ENCODE measurements around the gene MPST.
A peak's percentile ranks its signal among the peaks of the same experiment; 100 is the strongest.

The MPST gene

GRCh38 chr22:37023743-37024338 lies 4.3 kb downstream of the MPST start:
- no peak for DNase-seq

DNA sequence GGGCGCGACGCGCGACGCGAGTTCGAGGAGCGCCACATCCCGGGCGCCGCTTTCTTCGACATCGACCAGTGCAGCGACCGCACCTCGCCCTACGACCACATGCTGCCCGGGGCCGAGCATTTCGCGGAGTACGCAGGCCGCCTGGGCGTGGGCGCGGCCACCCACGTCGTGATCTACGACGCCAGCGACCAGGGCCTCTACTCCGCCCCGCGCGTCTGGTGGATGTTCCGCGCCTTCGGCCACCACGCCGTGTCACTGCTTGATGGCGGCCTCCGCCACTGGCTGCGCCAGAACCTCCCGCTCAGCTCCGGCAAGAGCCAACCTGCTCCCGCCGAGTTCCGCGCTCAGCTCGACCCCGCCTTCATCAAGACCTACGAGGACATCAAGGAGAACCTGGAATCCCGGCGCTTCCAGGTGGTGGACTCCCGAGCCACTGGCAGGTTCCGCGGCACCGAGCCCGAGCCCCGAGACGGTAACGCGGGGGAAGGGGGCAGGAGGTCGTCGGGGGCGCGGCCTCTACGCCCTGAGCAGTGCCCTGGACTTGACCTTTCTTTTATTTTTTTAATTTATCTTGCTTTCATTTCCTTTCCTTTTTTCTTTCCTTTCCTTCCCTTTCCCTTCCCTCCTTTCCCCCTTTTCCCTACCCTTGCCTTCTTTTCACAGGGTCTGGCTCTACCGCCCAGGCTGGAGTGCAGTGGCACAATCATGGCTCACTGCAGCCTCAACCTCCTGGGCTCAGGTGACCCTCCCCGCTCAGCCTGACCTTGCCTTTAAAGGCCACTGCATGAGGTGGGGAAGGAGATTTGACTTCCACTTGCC lies 5.0 kb downstream of the MPST start:
- DNase-seq, result no peak

GRCh38 chr22:37025500-37026070 lies 6.0 kb downstream of the MPST start:
- no peak for DNase-seq

- DNase-seq, result no peak
These were observed 6.8 kb downstream of the MPST start for GRCh38 chr22:37026325-37026724.

GRCh38 chr22:37027556-37027955 lies 8.0 kb downstream of the MPST start:
- no peak for DNase-seq

DNA sequence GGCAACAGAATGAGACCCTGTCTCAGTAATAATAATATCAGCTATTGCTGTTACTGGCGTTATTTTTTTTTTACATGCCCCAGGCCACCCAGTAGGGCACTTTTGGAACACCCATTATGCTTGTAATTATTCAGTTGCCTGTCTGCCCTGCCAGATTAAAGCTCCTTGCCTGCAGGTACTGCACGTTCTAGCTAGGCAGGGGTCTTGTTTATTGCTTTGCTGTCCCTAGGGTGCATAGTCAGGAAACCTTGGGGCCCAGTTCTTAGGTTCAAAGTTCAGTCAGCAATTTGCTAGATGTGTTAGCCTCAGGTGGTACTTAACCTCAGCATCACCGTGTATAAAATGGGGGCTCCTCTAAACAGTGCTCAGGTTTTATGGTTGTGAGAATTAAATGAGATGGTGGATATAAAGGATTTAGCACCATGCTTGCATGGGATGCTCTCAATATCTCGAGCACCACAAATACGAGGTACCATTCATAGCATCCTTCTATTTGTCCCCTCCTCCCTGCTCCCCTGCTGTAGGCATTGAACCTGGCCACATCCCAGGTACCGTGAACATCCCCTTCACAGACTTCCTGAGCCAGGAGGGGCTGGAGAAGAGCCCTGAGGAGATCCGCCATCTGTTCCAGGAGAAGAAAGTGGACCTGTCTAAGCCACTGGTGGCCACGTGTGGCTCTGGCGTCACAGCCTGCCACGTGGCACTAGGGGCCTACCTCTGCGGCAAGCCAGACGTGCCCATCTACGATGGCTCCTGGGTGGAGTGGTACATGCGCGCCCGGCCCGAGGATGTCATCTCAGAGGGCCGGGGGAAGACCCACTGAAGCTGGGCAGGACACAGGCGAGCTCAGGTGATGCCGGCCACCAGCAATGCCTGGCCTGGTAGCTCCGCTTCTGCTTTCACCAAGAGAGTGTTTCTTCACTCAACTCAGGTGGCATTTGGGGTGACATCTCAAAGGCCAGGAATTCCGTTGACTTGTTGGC lies 9.4 kb downstream of the MPST start:
- no peak for DNase-seq

DNA sequence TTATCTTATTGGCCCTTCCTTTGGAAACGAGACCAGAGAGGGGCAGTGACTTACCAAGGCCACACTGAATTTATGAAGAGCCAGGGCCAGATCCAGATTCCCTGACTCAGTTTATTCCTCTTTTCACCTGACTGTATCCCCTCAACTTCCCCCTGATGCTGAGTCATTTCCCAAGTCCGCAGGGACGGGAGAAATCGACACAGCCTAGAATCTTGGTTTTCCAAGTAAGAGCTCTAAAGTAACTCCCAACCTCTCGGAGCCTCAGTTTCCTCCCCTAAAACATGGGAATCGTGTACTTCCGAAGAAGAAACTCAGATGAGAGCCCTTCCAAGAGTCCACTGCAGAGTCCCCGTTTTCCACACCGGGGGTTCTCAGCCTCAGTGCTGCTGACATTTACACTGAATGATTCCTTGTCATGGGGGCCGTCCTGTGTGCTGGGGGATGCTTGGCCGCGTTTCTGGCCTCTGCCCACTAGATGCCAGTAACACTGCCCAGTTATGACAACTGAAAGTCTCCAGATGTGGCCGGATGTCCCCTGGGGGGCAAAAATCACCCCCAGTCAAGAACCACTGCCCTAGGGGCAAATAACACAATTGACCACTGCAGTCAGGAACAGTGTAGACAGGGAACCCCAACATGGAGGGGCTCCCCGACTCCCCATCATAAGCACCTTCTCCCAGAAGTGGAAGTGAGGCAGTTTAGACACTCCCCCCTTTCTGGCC lies 11.2 kb downstream of the MPST start:
- no peak for DNase-seq

DNA sequence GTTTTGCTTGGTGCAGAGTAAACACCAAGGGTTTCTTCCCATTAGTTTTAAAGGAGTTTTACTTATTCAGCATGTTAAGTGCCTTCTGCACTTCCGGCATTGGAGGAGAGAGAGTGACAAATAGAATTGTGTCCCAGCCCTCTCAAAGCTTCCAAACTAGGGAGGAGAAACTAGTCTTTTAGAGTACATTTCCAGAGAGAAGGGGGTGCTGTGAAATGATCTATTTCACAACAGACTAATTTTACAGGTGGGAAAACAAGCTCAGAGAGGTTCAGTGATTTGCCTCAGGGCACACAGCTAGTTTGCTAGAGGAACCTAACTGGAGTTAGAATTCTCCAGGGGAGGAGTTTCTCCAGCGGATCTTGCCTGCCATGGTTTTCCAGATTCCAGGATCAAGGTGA lies 12.6 kb downstream of the MPST start:
- no peak for DNase-seq

DNA sequence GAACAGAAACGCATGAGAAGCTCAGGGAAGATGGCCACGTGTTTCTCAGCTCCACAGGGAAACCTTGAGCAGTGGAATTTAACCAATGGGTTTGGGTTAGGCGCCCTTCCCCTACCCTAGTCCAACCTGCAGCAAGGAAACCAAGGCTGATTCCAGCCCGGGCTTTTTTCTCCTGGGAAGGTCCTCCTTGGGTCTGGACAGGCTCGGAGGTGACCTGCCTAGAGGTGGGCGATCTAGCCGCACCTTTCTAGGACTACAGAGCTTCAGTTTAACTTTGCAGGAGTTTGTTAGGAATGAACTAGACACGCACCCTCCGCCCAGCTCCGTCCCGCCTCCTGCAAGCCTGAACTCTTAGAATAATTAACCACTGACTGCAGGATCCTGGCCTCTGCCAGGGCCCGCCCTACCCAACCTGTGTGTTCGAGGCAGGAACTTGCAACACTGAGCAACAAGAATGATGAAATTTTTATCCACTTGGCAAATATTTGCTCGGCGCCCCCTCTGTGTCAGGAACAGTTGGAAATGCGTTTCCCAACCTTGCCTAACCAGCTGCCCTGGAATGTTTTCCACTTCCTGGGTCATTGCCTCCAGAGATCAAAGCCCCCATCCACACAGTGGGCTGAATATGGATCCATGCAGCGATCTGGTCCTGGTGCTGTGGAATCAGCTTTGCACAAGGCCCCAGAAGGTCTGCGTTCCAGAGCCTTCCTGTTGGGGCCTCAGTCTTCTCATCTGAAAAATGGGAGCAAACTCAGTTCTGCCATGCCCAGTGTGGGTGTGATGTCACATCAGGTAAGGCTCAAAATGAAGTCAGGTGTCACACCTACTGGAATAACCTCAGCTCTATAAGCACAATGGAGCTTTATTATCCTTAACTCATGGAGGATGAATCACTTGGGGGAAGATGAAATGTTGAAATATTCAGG lies 13.3 kb downstream of the MPST start:
- DNase-seq, result no peak

DNA sequence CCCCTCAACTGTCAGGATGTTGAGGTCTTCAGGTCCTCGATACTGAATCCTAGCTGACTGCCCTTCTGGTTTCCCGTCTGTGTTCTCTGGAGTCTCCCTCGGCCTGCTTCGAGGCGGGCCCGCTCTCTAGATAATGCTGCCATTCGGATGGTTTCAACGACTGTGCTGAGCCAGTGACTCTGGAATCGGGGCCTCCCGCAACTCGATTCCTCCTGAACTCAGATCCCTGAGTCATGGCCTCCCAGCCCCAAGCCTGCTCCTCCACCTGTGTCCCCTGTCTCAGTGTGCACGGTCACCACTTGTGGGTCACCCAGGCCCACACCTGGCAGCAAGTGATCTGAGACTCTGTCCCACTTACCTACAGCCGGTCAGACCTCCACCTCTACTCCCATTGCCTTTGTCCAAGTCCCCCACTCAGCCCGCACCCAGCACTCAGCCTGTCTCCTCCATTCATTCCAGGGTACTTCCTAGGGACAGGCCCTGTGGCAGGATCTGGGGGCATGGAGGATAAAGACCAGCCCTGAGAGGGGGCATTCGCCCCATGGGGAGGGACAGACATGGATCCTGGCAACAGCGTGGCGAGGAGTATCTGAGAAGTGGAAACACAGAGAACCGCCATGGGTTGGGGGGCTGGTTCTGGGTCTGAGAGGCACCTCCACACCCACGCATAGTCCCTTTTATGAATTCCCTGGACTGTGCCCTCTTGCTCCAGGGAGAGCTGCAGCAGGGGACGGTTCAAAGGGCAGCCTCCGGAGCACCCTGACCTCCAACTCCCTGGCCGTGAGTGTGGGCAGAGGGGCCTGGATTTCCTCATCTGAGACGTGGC lies 14.3 kb downstream of the MPST start:
- DNase-seq, result no peak

GRCh38 chr22:37036655-37037377 lies 17.3 kb downstream of the MPST start:
- no peak for DNase-seq

DNA sequence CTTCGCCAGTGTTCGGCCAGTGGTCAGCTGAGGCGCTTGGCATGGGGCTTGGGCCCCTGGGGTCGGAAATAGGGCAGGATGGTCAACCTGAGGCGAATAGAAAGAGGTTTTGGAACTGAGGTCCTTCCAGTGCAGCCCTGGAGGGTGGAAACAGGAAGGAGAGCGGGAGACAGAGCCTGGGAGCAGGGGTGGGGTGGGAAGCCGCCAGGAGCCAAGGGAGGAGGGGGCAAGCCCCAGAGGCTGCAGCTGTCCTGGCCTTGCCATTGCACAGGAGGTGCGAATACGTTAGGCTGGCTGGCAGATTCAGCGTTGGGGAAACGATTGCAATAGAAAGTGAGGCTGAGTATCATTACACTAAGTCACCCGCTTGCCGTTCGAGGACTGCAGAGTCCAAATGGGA lies 18.1 kb downstream of the MPST start:
- DNase-seq, result no peak

DNA sequence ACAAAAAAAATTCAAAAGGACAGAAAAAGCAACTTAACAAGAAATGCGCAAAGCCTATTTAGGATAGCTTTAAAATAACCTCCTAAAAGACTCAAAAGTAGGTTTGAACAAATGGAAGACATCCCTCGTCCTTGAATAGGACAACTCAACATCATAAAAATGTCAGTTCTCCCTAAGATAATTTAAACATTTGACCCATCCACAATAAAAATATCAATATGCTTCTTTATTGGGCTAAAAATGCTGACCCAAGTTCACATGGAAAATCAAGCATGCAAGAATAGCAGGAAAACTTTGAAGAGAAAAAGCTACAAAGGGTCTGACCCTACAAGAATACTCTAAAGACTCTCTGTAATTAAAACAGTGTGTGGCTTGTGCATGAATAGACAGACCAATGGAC lies 19.9 kb downstream of the MPST start:
- DNase-seq, result no peak

DNA sequence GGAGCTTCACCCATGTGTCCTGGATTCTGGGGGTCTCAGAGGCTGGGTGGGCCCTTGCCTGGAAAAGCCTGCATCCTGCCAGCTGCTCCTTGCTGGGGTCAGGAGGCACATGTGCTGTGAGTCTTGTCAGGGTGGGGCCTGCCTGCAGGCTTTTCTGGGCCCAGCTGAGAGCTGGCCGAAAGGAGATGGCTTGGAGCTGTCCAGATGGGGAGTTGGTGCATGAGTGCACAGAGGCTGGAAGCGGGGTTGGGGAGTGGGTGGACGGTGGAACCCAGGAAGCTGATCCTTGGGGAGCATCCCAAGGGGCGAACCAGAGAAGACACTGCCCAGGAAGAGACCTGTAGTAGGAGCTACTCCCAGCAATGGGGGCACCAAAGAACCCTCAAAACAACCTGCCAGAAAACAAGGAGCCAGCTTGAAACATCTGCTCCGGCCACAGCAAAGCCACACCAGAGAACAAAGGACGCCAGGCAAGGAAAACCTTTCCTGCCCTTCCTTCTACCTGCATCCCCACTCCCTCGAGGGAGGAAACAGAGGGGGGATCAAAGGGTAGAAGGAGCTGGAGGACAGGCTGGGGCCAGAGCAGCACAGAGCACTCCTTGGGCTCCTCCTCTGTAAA lies 23.8 kb downstream of the MPST start:
- no peak for DNase-seq

DNA sequence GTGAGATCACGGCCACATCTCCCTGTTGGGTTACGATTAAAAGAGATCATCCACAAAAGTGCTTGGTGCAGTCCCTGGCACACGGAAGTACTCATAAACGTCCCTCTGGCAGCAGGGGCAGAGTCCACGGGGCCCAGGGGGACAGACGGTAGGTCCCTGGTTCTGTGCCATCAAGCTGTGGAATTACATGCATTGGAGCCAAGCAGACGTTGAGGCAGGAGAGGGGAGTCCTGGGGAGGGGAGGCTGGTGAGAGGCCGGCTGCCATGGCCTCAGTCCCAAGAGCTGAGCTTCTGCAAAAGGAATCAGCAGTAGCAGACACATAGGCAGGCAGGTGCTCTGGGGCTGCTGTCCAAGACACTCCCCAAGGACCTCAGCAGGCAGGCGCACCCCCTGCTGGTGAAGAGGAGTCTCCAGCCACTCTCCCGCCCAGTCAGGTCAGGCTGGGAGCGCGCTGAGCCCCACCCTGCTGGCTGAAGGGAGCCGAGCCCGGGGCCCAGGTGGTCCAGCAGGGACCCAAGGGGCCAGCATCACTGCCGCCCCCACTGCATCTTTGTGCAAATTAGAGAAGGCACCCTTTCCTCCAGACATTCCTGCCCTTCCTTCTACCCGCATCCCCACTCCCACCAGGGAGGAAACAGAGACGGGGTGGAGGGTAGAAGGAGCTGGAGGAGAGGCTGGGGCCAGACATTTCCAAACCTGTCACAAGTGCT lies 24.4 kb downstream of the MPST start:
- DNase-seq, result peak; percentile 37 to 52

DNA sequence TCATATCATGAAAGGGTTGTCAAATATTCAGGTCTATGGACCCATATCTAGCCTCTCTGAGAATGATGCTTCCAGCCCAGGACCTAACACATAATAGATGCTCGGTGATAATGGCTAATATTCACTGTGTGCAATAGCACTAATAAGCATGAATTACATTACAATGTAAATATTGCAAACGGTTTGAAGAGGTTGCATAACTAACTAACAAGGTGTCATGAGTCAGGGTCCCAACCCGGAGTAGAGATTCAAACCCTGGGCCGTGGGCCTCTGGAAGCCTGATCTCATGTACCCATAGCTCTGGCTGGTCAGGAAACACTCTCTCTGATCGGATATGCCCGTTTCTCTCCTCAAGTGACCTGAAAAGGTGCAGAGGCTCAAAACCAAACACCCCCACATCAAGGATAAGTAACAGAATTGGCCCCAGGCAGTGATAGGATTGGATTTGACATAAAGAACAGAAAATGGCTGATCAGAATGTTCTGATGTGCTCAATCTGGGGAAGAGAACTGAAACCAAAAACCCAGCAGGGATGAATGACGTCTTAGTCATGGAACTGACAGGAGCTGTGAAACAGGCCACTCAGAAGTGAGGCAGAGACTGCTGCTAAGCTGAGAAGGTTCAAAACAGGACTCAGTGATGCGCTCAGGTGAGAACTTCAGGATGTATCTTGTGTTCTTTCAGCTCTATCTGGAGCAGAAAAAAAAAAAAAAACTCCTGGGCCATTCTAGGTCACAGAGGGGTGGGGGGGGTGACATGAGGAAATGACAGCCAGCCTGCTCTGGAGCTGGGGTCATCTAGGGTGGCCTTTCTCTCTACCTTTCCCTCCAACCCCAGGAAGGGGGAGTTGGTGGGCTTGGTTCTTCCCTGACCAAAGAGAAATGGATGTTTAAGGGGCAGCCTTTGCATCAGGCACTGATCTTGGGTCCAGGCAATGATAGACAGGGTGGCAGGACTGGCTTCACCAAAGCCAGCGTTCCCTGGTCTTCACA lies 25.4 kb downstream of the MPST start:
- DNase-seq, result no peak

DNA sequence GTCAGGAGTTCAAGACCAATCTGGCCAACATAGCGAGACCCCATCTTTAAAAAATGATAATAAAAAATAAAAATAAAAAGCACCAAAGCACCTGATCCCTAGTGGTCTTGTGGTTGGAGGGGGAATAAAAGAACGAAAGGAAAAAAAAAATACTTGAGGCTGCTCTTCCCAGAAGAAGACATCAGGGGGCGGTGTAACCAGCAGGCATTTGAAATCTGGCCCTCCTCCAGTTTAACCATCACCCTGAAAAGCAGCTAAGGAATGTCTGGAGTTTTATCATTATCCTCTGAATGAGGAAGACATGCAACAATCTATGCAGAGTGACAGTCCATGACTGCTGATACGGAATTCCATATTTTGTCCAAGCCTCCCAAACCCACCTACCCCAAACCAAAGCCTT lies 26.4 kb downstream of the MPST start:
- DNase-seq, result no peak

All from stimulated activated CD4-positive, alpha-beta T cell treated with anti-CD3 and anti-CD28 coated beads, Interleukin-2, amount 100 ng/mL, for 48 hours (primary cell).